ENCODE results near the gene DTNB.
"Not testable (repeated sequence)": the region's sequence is repeated elsewhere in the genome, so short reads cannot be mapped to it uniquely, and the experiment has no call there.

The DTNB gene

GRCh38 chr2:25620711-25621110 is 52.7 kb downstream of the DTNB start:
- no peak for DNase-seq (ENCODE audit: low read depth)

- no peak for DNase-seq (ENCODE audit: low read depth)
These were observed 53.3 kb downstream of the DTNB start for GRCh38 chr2:25620077-25620476.

GRCh38 chr2:25619185-25619584 is 54.2 kb downstream of the DTNB start:
- no peak for DNase-seq (ENCODE audit: low read depth)

- DNase-seq (ENCODE audit: low read depth), result no peak
These were observed 54.7 kb downstream of the DTNB start for GRCh38 chr2:25618676-25619075.

- DNase-seq (ENCODE audit: low read depth), result no peak
These were observed 55.3 kb downstream of the DTNB start for GRCh38 chr2:25617948-25618646.

GRCh38 chr2:25615920-25616319 is 57.5 kb downstream of the DTNB start:
- no peak for DNase-seq (ENCODE audit: low read depth)

- DNase-seq (ENCODE audit: low read depth), result no peak
These were observed 58.0 kb downstream of the DTNB start for GRCh38 chr2:25615386-25615785.

- DNase-seq (ENCODE audit: low read depth), result no peak
These were observed 58.7 kb downstream of the DTNB start for GRCh38 chr2:25614711-25615110.

GRCh38 chr2:25608718-25609117 is 64.7 kb downstream of the DTNB start:
- no peak for DNase-seq (ENCODE audit: low read depth)

- no peak for DNase-seq (ENCODE audit: low read depth)
These were observed 66.5 kb downstream of the DTNB start for GRCh38 chr2:25606892-25607291.

GRCh38 chr2:25602333-25602723 is 71.0 kb downstream of the DTNB start:
- DNase-seq (ENCODE audit: low read depth), result no peak

- not testable (repeated sequence) for DNase-seq (ENCODE audit: low read depth)
These were observed 71.6 kb downstream of the DTNB start for GRCh38 chr2:25601711-25602332.

GRCh38 chr2:25598911-25599310 is 74.5 kb downstream of the DTNB start:
- DNase-seq (ENCODE audit: low read depth), result no peak

- DNase-seq (ENCODE audit: low read depth), result no peak
These were observed 75.0 kb downstream of the DTNB start for GRCh38 chr2:25598332-25598731.

- DNase-seq (ENCODE audit: low read depth), result no peak
These were observed 75.5 kb downstream of the DTNB start for GRCh38 chr2:25597881-25598280.

GRCh38 chr2:25596516-25597244 is 76.7 kb downstream of the DTNB start:
- no peak for DNase-seq (ENCODE audit: low read depth)

- no peak for DNase-seq (ENCODE audit: low read depth)
These were observed 78.0 kb downstream of the DTNB start for GRCh38 chr2:25595393-25595792.

GRCh38 chr2:25594991-25595390 is 78.4 kb downstream of the DTNB start:
- no peak for DNase-seq (ENCODE audit: low read depth)

- no peak for DNase-seq (ENCODE audit: low read depth)
These were observed 80.5 kb downstream of the DTNB start for GRCh38 chr2:25592766-25593292.

- DNase-seq (ENCODE audit: low read depth), result no peak
These were observed 82.4 kb downstream of the DTNB start for GRCh38 chr2:25590921-25591505.

GRCh38 chr2:25589676-25590205 is 83.6 kb downstream of the DTNB start:
- no peak for DNase-seq (ENCODE audit: low read depth)

GRCh38 chr2:25588576-25588975 is 84.8 kb downstream of the DTNB start:
- DNase-seq (ENCODE audit: low read depth), result no peak

Measured in CMK (cell line).